MCF 10A (cell line): ENCODE data around the gene YWHAQ. TPM values are rescaled to one million over a fixed set of nuclear protein-coding genes. Genes with fewer than 3 reads are reported as not detected.
A peak's percentile ranks its signal among the peaks of the same experiment; 100 is the strongest.

Source experiments
- BruUV-seq: library from RNA; stranded (reverse); fragments of 400-500 nt; replicated peaks from 2 replicates; lab custom pipeline; 2021; lab: Mats Ljungman, UMichigan
- CTCF ChIA-PET: fragments of 300-600 bp; sonication (Branson Sonifier 250); formaldehyde crosslinking; extraction: SDS; loops from one replicate; lab custom pipeline; 2021; ENCODE audit warnings: antibody characterized with exemption, inconsistent platforms; lab: Yijun Ruan, JAX
- POLR2A ChIA-PET: fragments of 300-600, 350-650 bp; sonication (Branson Sonifier 250); formaldehyde crosslinking; extraction: SDS; loops from one replicate; lab custom pipeline; 2020; ENCODE audit warnings: antibody characterized with exemption, inconsistent platforms; lab: Yijun Ruan, JAX
- DNase-seq: peaks from one replicate; pipeline ENCODE4 v3.0.0-alpha.2; 2018; ENCODE audit not compliant: unreplicated experiment
- H3K27ac Mint-ChIP-seq: one replicate; pipeline ENCODE4 v1.8.0; 2022; ENCODE audit warnings: mild to moderate bottlenecking, low read depth, mixed read lengths; ENCODE audit not compliant: unreplicated experiment
- H3K27me3 Mint-ChIP-seq: one replicate; pipeline ENCODE4 v1.8.0; 2022; ENCODE audit warnings: mixed read lengths; ENCODE audit not compliant: insufficient read depth, unreplicated experiment
- H3K36me3 Mint-ChIP-seq: one replicate; pipeline ENCODE4 v1.8.0; 2022; ENCODE audit warnings: mild to moderate bottlenecking, moderate library complexity, mixed read lengths; ENCODE audit not compliant: insufficient read depth, unreplicated experiment
- H3K4me1 Mint-ChIP-seq: one replicate; pipeline ENCODE4 v1.8.0; 2022; ENCODE audit warnings: mixed read lengths; ENCODE audit not compliant: insufficient read depth, unreplicated experiment
- H3K4me3 Mint-ChIP-seq: one replicate; pipeline ENCODE4 v1.8.0; 2022; ENCODE audit warnings: mild to moderate bottlenecking, moderate library complexity, mixed read lengths; ENCODE audit not compliant: unreplicated experiment
- H3K9me3 Mint-ChIP-seq: one replicate; pipeline ENCODE4 v1.8.0; 2022; ENCODE audit warnings: mixed read lengths; ENCODE audit not compliant: unreplicated experiment
- CTCF ChIP-seq: fragments of 200-600 bp; IDR thresholded peaks from one replicate; pipeline ENCODE4 v1.8.0; 2022; ENCODE audit warnings: antibody characterized with exemption, mild to moderate bottlenecking; ENCODE audit not compliant: unreplicated experiment
- intact Hi-C: fragments of 100-400 bp; cut with micrococcal nuclease; formaldehyde crosslinking; loops from 2 replicates; pipeline ENCODE4 v1.14.1; 2022
- total RNA-seq: library from RNA; stranded (reverse); gene quantifications from 2 replicates; pipeline ENCODE4 v1.2.3, GENCODE V29; 2022

Gene YWHAQ
- total RNA-seq, 1 experiment from 2014 or later = 239 TPM

GRCh38 chr2:9644603-9645002, 13.8 kb upstream of the YWHAQ start:
- no peak overlapping the region for H3K27ac Mint-ChIP-seq
- H3K4me3 Mint-ChIP-seq = no peak overlapping the region
- H3K4me1 Mint-ChIP-seq = peaks cover 17% of the 10 kb centered on the region
- no TSS peak for BruUV-seq
- no peaks in the 10 kb centered on the region for H3K9me3 Mint-ChIP-seq
- no peaks in the 10 kb centered on the region for H3K27me3 Mint-ChIP-seq
- TF ChIP-seq CTCF = no peak
- POLR2A ChIA-PET = interaction anchor here (0.7 kb wide), 1 partner anchor 16 kb away, joined by 4 read pairs; no protein-coding TSS in a partner anchor
- no peak for DNase-seq
- CTCF ChIA-PET = no interaction called here
- intact Hi-C loops = no loop called here
- no peaks in the 10 kb centered on the region for H3K36me3 Mint-ChIP-seq

GRCh38 chr2:9644021-9644420, 13.2 kb upstream of the YWHAQ start:
- Mint-ChIP-seq H3K27me3 (no peaks in the 10 kb centered on the region), H3K27ac (no peak overlapping the region), H3K9me3 (no peaks in the 10 kb centered on the region), H3K4me1 (peaks cover 23% of the 10 kb centered on the region), H3K4me3 (no peak overlapping the region), H3K36me3 (no peaks in the 10 kb centered on the region)
- no peak for TF ChIP-seq CTCF
- ChIA-PET CTCF (no interaction called here), POLR2A (interaction anchor here (0.7 kb wide), 2 partner anchors 15 to 113 kb away, joined by 3 to 4 read pairs; no protein-coding TSS in a partner anchor)
- no TSS peak for BruUV-seq
- no peak for DNase-seq
- intact Hi-C loops = no loop called here

GRCh38 chr2:9641641-9642040, 10.8 kb upstream of the YWHAQ start:
- Mint-ChIP-seq H3K27me3 (no peaks in the 10 kb centered on the region), H3K9me3 (no peaks in the 10 kb centered on the region), H3K4me3 (no peak overlapping the region), H3K36me3 (no peaks in the 10 kb centered on the region), H3K27ac (no peak overlapping the region), H3K4me1 (peaks cover 45% of the 10 kb centered on the region)
- intact Hi-C loops = no loop called here
- ChIA-PET POLR2A (no interaction called here), CTCF (no interaction called here)
- DNase-seq = no peak
- no peak for TF ChIP-seq CTCF
- no TSS peak for BruUV-seq

GRCh38 chr2:9640403-9641104, 9.8 kb upstream of the YWHAQ start:
- CTCF ChIA-PET = interaction anchor here (0.5 to 0.6 kb wide), 2 partner anchors 497 to 734 kb away, joined by 3 read pairs; no protein-coding TSS in a partner anchor
- no peaks in the 10 kb centered on the region for H3K27me3 Mint-ChIP-seq
- peak overlapping the region; percentile 76 for H3K27ac Mint-ChIP-seq

More at GRCh38 chr2:9640403-9641104, 9.8 kb upstream of the YWHAQ start:
- POLR2A ChIA-PET = interaction anchor here (0.6 to 3.7 kb wide), 4 partner anchors 10 to 196 kb away, joined by 3 to 28 read pairs (median 4); partner anchors contain the start of gene YWHAQ
- Mint-ChIP-seq H3K36me3 (no peaks in the 10 kb centered on the region), H3K4me1 (peaks cover 50% of the 10 kb centered on the region), H3K4me3 (peak overlapping the region; percentile 57), H3K9me3 (no peaks in the 10 kb centered on the region)
- TF ChIP-seq CTCF = no peak
- no TSS peak for BruUV-seq
- intact Hi-C loops = no loop called here
- DNase-seq = peak; percentile 47
